CD14-positive monocyte (primary cell): ENCODE results near the gene ME1. TPM values are rescaled to one million over a fixed set of nuclear protein-coding genes. Genes with fewer than 3 reads are reported as not detected.

Experiments
- DNase-seq, 3 donors: peaks; one replicate each; pipeline ENCODE4 v3.0.0-alpha.2; 2011 to 2022
- H2AFZ ChIP-seq: 2 replicates; pipeline ENCODE4 v1.6.0; 2012; ENCODE audit warnings: mild to moderate bottlenecking, low read depth, low read length, inconsistent platforms; ENCODE audit not compliant: insufficient read depth, poor library complexity, severe bottlenecking
- H3K27ac ChIP-seq, 2 donors: 1 replicate in 1 of 2; 2 replicates in 1 of 2; pipeline ENCODE4 v1.5.1; 2012 to 2013; ENCODE audit warnings: low read length in 2 of 2, control low read depth in 1 of 2, inconsistent platforms in 1 of 2, low read depth in 1 of 2, mild to moderate bottlenecking in 1 of 2
- H3K27me3 ChIP-seq, 2 donors: one replicate each; pipeline versions ENCODE4 v1.6.0 to v1.6.1; 2011 to 2013; ENCODE audit warnings: low read length in 2 of 2; ENCODE audit not compliant: control insufficient read depth in 2 of 2, insufficient read depth in 2 of 2
- H3K36me3 ChIP-seq, 2 donors: replicated peaks in 1 of 2; 1 replicate in 1 of 2; 2 replicates in 1 of 2; pipeline versions ENCODE4 v1.5.1 to v1.6.1; 2012 to 2013; ENCODE audit warnings: low read length in 2 of 2, control low read depth in 1 of 2, inconsistent platforms in 1 of 2, mild to moderate bottlenecking in 1 of 2; ENCODE audit not compliant: insufficient read depth in 2 of 2, control insufficient read depth in 1 of 2
- H3K4me1 ChIP-seq, 2 donors: 1 replicate in 1 of 2; 2 replicates in 1 of 2; pipeline versions ENCODE4 v1.5.1 to v1.6.1; 2012 to 2013; ENCODE audit warnings: low read length in 2 of 2, control low read depth in 1 of 2, inconsistent platforms in 1 of 2, mild to moderate bottlenecking in 1 of 2, moderate library complexity in 1 of 2; ENCODE audit not compliant: insufficient read depth in 2 of 2, control insufficient read depth in 1 of 2
- H3K4me2 ChIP-seq: replicated peaks from 2 replicates; pipeline ENCODE3; 2012; ENCODE audit warnings: low read length, moderate library complexity, mild to moderate bottlenecking; ENCODE audit not compliant: poor library complexity, severe bottlenecking; ENCODE audit errors: extremely low read depth
- H3K4me3 ChIP-seq, 3 experiments: fragments of 200-600 bp in 1 of 3; sonication (generic) in 1 of 3; replicated peaks in 1 of 3; 1 replicate in 2 of 3; 2 replicates in 1 of 3; pipeline ENCODE4 v1.5.1; 2011 to 2013; ENCODE audit warnings: low read length in 3 of 3, mild to moderate bottlenecking in 3 of 3, control low read depth in 2 of 3, low read depth in 2 of 3, inconsistent platforms in 1 of 3, moderate library complexity in 1 of 3
- H3K79me2 ChIP-seq: 2 replicates; pipeline ENCODE4 v1.6.0; 2012; ENCODE audit warnings: mild to moderate bottlenecking, control low read depth, inconsistent platforms, low read length, moderate library complexity; ENCODE audit not compliant: insufficient read depth
- H3K9ac ChIP-seq: 2 replicates; pipeline ENCODE4 v1.6.0; 2017; ENCODE audit warnings: low read length, mild to moderate bottlenecking; ENCODE audit not compliant: insufficient read depth, poor library complexity, severe bottlenecking
- H3K9me3 ChIP-seq, 2 donors: replicated peaks in 1 of 2; 1 replicate in 1 of 2; 2 replicates in 1 of 2; pipeline versions ENCODE4 v1.5.1 to v1.6.1; 2012 to 2013; ENCODE audit warnings: low read length in 2 of 2, control low read depth in 1 of 2; ENCODE audit not compliant: control insufficient read depth in 1 of 2, insufficient read depth in 1 of 2
- H4K20me1 ChIP-seq: 2 replicates; pipeline ENCODE4 v1.6.0; 2012; ENCODE audit warnings: mild to moderate bottlenecking, low read length, control low read depth, moderate library complexity; ENCODE audit not compliant: insufficient read depth
- H3K27ac Mint-ChIP-seq, 7 donors: one replicate each; pipeline ENCODE4 v1.8.0; 2020; ENCODE audit warnings: mild to moderate bottlenecking in 7 of 7, mixed read lengths in 7 of 7, moderate library complexity in 6 of 7, inconsistent platforms in 2 of 7
- H3K27me3 Mint-ChIP-seq, 3 donors: one replicate each; pipeline ENCODE4 v1.8.0; 2021 to 2022; ENCODE audit warnings: low read depth in 3 of 3, mild to moderate bottlenecking in 3 of 3, mixed read lengths in 3 of 3, moderate library complexity in 3 of 3, inconsistent platforms in 1 of 3
- H3K36me3 Mint-ChIP-seq, 2 donors: one replicate each; pipeline ENCODE4 v1.8.0; 2020; ENCODE audit warnings: mixed read lengths in 2 of 2, inconsistent platforms in 1 of 2, mild to moderate bottlenecking in 1 of 2
- H3K4me1 Mint-ChIP-seq: one replicate; pipeline ENCODE4 v1.8.0; 2020; ENCODE audit warnings: mild to moderate bottlenecking, mixed read lengths
- H3K4me3 Mint-ChIP-seq, 2 donors: one replicate each; pipeline ENCODE4 v1.8.0; 2020; ENCODE audit warnings: mild to moderate bottlenecking in 2 of 2, mixed read lengths in 2 of 2, moderate library complexity in 1 of 2
- H3K9me3 Mint-ChIP-seq, 7 donors: one replicate each; pipeline ENCODE4 v1.8.0; 2020 to 2022; ENCODE audit warnings: mixed read lengths in 7 of 7, mild to moderate bottlenecking in 6 of 7, moderate library complexity in 6 of 7, inconsistent platforms in 2 of 7
- WGBS: methylation state at CpG from one replicate; pipeline ENCODE4 v1.1.5; 2013; ENCODE audit warnings: missing lambda C conversion rate; ENCODE audit not compliant: insufficient coverage; 5-methylcytosine and 5-hydroxymethylcytosine counted together
- intact Hi-C, 2 donors: fragments of 100-400 bp; cut with micrococcal nuclease; formaldehyde crosslinking; loops; one replicate each; pipeline versions ENCODE4 v1.15.0 to v1.15.1; 2023
- polyA plus RNA-seq, 3 donors: library from polyadenylated mRNA; depleted of rRNA in 1 of 3; unstranded in 2 of 3; stranded (reverse) in 1 of 3; fragments of 300-500 nt in 2 of 3; fragments of >200 nt in 1 of 3; fragmentation: Illumina TruSeq in 2 of 3; gene quantifications; 1 replicate in 2 of 3; 2 replicates in 1 of 3; pipeline ENCODE4 v1.2.3, GENCODE V29; 2012 to 2021
- TF ChIP-seq, protein P1 (sequence below): fragments of 200-600 bp; IDR thresholded peaks from one replicate; pipeline ENCODE4 v1.8.0; 2022; ENCODE audit warnings: antibody characterized with exemption, mild to moderate bottlenecking

Gene ME1
- polyA plus RNA-seq, 3 donors = 1.3 to 4.0 (median 2.1) TPM

DNA sequence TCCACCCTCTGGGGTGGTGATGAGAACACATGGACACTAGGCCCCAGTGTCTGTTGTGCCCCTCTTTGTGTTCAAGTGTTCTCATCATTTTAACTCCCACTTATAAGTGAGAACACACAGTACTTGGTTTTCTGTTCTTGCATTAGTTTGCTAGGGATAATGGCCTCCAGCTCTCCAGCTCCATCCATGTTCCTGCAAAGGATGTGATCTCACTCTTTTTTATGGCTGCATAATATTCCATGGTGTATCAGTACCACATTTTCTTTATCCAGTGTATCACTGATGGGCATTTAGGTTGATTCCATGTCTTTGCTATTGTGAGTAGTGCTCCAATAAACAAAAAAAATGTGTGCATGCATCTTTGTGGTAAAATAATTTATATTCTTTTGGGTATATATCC is 170.3 kb downstream of the ME1 start:
- H3K36me3 Mint-ChIP-seq = no peaks in the 10 kb centered on the region
- no peaks in the 10 kb centered on the region for H3K4me1 Mint-ChIP-seq
- peaks cover 0 to 4% (median 2%) of the 10 kb centered on the region in 7 donors for H3K9me3 Mint-ChIP-seq
- Histone ChIP-seq H3K79me2 (no peaks in the 10 kb centered on the region), H3K4me1 (no peaks in the 10 kb centered on the region), H3K27ac (no peak overlapping the region), H2AFZ (no peak overlapping the region), H3K4me2 (no peak overlapping the region), H3K36me3 (no peaks in the 10 kb centered on the region), H3K27me3 (no peaks in the 10 kb centered on the region), H3K9me3 (no peaks in the 10 kb centered on the region), H3K9ac (no peak overlapping the region), H4K20me1 (no peaks in the 10 kb centered on the region), H3K4me3 (no peak overlapping the region)
- no peak overlapping the region for H3K4me3 Mint-ChIP-seq
- H3K27ac Mint-ChIP-seq = peak overlapping the region in 1 of 7 donors; percentile 35
- H3K27me3 Mint-ChIP-seq = peaks cover 0 to 2% (median 0%) of the 10 kb centered on the region in 3 donors
- intact Hi-C loops = no loop called here
- no peak for DNase-seq
- TF ChIP-seq, protein P1, sequence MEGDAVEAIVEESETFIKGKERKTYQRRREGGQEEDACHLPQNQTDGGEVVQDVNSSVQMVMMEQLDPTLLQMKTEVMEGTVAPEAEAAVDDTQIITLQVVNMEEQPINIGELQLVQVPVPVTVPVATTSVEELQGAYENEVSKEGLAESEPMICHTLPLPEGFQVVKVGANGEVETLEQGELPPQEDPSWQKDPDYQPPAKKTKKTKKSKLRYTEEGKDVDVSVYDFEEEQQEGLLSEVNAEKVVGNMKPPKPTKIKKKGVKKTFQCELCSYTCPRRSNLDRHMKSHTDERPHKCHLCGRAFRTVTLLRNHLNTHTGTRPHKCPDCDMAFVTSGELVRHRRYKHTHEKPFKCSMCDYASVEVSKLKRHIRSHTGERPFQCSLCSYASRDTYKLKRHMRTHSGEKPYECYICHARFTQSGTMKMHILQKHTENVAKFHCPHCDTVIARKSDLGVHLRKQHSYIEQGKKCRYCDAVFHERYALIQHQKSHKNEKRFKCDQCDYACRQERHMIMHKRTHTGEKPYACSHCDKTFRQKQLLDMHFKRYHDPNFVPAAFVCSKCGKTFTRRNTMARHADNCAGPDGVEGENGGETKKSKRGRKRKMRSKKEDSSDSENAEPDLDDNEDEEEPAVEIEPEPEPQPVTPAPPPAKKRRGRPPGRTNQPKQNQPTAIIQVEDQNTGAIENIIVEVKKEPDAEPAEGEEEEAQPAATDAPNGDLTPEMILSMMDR = no peak

DNA sequence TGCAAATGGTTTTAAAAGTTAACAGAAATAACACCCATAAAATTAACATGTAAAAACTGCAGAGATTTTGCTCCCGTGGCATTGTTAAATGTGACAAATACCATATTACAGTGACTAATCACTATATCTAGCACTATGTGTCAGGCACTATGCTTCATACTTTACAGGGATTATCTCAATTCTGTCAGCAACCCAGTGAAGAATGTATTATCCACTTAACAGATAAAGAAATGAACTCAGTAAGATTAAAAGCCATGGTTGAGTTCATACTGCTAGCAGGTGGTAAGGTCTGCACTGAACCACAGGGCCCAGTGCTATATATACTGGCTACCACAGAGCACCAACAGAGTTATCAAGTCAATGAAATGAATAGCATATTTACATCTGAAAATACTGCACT is 172.3 kb downstream of the ME1 start:
- TF ChIP-seq, protein P1 = no peak
- no peak overlapping the region for H3K4me2 ChIP-seq
- no peaks in the 10 kb centered on the region for H3K9me3 ChIP-seq
- Mint-ChIP-seq H3K4me3 (no peak overlapping the region), H3K27me3 (peaks cover 0 to 2% (median 0%) of the 10 kb centered on the region in 3 donors), H3K27ac (no peak overlapping the region), H3K36me3 (no peaks in the 10 kb centered on the region), H3K4me1 (no peaks in the 10 kb centered on the region), H3K9me3 (peaks cover 0 to 4% (median 2%) of the 10 kb centered on the region in 7 donors)
- H3K9ac ChIP-seq = no peak overlapping the region
- no peaks in the 10 kb centered on the region for H3K79me2 ChIP-seq
- H4K20me1 ChIP-seq = no peaks in the 10 kb centered on the region
- H3K27ac ChIP-seq = no peak overlapping the region
- no peak for DNase-seq
- no CpG with 5 or more reads among the region's 1 CpG for WGBS
- no peaks in the 10 kb centered on the region for H3K36me3 ChIP-seq
- no peak overlapping the region for H2AFZ ChIP-seq
- no peaks in the 10 kb centered on the region for H3K27me3 ChIP-seq
- H3K4me1 ChIP-seq = no peaks in the 10 kb centered on the region
- H3K4me3 ChIP-seq = no peak overlapping the region
- intact Hi-C loops = no loop called here
